NCI-H2196 (cell line): ENCODE results near the gene ZFP90.

Experiments
- DNase-seq: peaks from one replicate; lab custom pipeline; 2025; ENCODE audit not compliant: unreplicated experiment; lab: John Stamatoyannopoulos, UW

ZFP90 gene

GRCh38 chr16:68577352-68577853 is 38.3 kb downstream of the ZFP90 start:
- no peak for DNase-seq

- DNase-seq: no peak
Measured at GRCh38 chr16:68590201-68590994, 51.3 kb downstream of the ZFP90 start.

GRCh38 chr16:68592466-68593337 is 53.6 kb downstream of the ZFP90 start:
- no peak for DNase-seq

- no peak for DNase-seq
Measured at GRCh38 chr16:68596266-68596665, 57.2 kb downstream of the ZFP90 start.

- DNase-seq: no peak
Measured at GRCh38 chr16:68599586-68599985, 60.5 kb downstream of the ZFP90 start.

GRCh38 chr16:68605746-68606145 is 66.7 kb downstream of the ZFP90 start:
- no peak for DNase-seq

- no peak for DNase-seq
Measured at GRCh38 chr16:68607443-68607842, 68.4 kb downstream of the ZFP90 start.

- DNase-seq: no peak
Measured at GRCh38 chr16:68608330-68608729, 69.2 kb downstream of the ZFP90 start.

GRCh38 chr16:68612996-68613395 is 73.9 kb downstream of the ZFP90 start:
- DNase-seq: no peak

- no peak for DNase-seq
Measured at GRCh38 chr16:68617734-68618133, 78.6 kb downstream of the ZFP90 start.
